ENCODE results near the gene FHIT.

DNA sequence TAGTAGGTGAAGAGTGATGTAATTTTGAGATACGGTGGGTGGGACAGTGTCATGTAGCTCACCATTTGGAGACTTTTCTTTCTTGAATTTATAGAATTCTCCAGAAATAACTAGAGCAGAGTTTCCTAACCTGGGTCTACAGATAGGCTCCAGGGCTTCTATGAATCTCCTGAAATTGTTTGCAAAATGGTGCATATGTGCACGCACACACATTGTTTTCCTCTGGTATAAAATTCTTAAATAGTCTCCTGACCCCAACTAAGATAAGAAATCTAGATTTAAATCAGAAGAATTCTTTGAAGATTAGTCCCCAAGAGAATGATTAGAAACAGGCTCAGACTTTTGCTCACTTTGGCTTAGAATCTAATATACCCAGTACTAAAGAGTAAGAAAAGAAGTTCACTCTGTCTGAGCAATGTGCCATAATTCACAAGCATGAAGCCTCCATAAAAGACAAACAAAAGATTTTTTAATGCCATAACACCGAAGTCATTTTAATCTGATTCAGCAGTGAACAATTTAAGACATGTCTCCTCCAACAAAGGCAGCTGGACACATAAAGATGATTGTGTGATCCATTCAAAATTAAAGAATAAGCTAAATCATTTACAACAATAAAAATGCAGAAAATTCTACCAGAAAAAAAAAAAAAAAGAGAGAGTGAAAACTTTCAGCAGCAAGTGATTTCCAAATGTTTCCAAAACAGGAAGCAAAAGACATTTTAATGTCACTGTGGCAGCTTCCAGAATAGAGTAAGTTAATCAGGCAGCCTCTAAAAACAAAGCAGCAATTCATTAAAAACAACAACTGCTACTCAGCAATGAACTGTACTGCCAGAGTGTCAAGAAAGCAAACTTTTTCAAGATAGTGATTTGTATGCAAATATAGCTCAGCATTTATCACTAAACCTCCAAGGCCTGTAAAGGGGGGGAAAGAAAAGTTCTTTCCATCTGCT, 1225.9 kb downstream of the FHIT start:
- TF ChIP-seq POLR2A (IDR thresholded peaks at IDR 0.05) = no peak
- TF ChIP-seq, protein P1, sequence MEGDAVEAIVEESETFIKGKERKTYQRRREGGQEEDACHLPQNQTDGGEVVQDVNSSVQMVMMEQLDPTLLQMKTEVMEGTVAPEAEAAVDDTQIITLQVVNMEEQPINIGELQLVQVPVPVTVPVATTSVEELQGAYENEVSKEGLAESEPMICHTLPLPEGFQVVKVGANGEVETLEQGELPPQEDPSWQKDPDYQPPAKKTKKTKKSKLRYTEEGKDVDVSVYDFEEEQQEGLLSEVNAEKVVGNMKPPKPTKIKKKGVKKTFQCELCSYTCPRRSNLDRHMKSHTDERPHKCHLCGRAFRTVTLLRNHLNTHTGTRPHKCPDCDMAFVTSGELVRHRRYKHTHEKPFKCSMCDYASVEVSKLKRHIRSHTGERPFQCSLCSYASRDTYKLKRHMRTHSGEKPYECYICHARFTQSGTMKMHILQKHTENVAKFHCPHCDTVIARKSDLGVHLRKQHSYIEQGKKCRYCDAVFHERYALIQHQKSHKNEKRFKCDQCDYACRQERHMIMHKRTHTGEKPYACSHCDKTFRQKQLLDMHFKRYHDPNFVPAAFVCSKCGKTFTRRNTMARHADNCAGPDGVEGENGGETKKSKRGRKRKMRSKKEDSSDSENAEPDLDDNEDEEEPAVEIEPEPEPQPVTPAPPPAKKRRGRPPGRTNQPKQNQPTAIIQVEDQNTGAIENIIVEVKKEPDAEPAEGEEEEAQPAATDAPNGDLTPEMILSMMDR (IDR thresholded peaks at IDR 0.05) = no peak
